ENCODE data around the gene OR2F2.

The OR2F2 gene

GRCh38 chr7:143914938-143915652 lies 19.9 kb upstream of the OR2F2 start:
- DNase-seq (ENCODE audit: low read depth), result no peak

GRCh38 chr7:143924851-143925250 lies 10.2 kb upstream of the OR2F2 start:
- DNase-seq (ENCODE audit: low read depth), result no peak

- no peak for DNase-seq (ENCODE audit: low read depth)
Observed at GRCh38 chr7:143929224-143929920, 5.7 kb upstream of the OR2F2 start.

GRCh38 chr7:143931739-143932138 lies 3.3 kb upstream of the OR2F2 start:
- no peak for DNase-seq (ENCODE audit: low read depth)

GRCh38 chr7:143936087-143937009 lies 1.3 kb downstream of the OR2F2 start:
- DNase-seq (ENCODE audit: low read depth), result no peak

- no peak for DNase-seq (ENCODE audit: low read depth)
Observed at GRCh38 chr7:143938379-143939243, 3.6 kb downstream of the OR2F2 start.

GRCh38 chr7:143945423-143945822 lies 10.4 kb downstream of the OR2F2 start:
- DNase-seq (ENCODE audit: low read depth), result no peak

GRCh38 chr7:143947111-143947510 lies 12.1 kb downstream of the OR2F2 start:
- no peak for DNase-seq (ENCODE audit: low read depth)

GRCh38 chr7:143948733-143949132 lies 13.7 kb downstream of the OR2F2 start:
- no peak for DNase-seq (ENCODE audit: low read depth)

- no peak for DNase-seq (ENCODE audit: low read depth)
Observed at GRCh38 chr7:143953421-143953820, 18.4 kb downstream of the OR2F2 start.

GRCh38 chr7:143954135-143954534 lies 19.1 kb downstream of the OR2F2 start:
- DNase-seq (ENCODE audit: low read depth), result no peak

GRCh38 chr7:143954544-143954943 lies 19.5 kb downstream of the OR2F2 start, which contains the start of gene OR2F1:
Gene OR2F1 (plus strand): TSS chr7:143954844. CDS start chr7:143959971, 5,127 bp downstream.
- no peak for DNase-seq (ENCODE audit: low read depth)

- DNase-seq (ENCODE audit: low read depth), result no peak
Observed at GRCh38 chr7:143958781-143959180, 23.7 kb downstream of the OR2F2 start.

- DNase-seq (ENCODE audit: low read depth), result no peak
Observed at GRCh38 chr7:143960813-143961610, 26.0 kb downstream of the OR2F2 start.

GRCh38 chr7:143965280-143965679 lies 30.2 kb downstream of the OR2F2 start:
- no peak for DNase-seq (ENCODE audit: low read depth)

- DNase-seq (ENCODE audit: low read depth), result no peak
Observed at GRCh38 chr7:143967398-143967797, 32.4 kb downstream of the OR2F2 start.

- DNase-seq (ENCODE audit: low read depth), result no peak
Observed at GRCh38 chr7:143973870-143974416, 38.9 kb downstream of the OR2F2 start.

- no peak for DNase-seq (ENCODE audit: low read depth)
Observed at GRCh38 chr7:143974459-143974858, 39.4 kb downstream of the OR2F2 start.

- no peak for DNase-seq (ENCODE audit: low read depth)
Observed at GRCh38 chr7:143975617-143976016, 40.6 kb downstream of the OR2F2 start.

- DNase-seq (ENCODE audit: low read depth), result no peak
Observed at GRCh38 chr7:143978585-143978984, 43.6 kb downstream of the OR2F2 start.

Data from stimulated activated CD8-positive, alpha-beta memory T cell treated with anti-CD3 and anti-CD28 coated beads, Interleukin-7, amount 100 ng/mL, for 24 hours (primary cell).